Jurkat, Clone E6-1 (cell line): ENCODE results near the gene FAM9C.
"Not testable (repeated sequence)": the region's sequence is repeated elsewhere in the genome, so short reads cannot be mapped to it uniquely, and the experiment has no call there.

Source experiments
- DNase-seq: peaks from one replicate; pipeline ENCODE4 v3.0.0-alpha.2; 2011; ENCODE audit warnings: low read depth, low spot score
- H3K4me3 ChIP-seq: 2 replicates; pipeline ENCODE4 v1.5.1; 2011; ENCODE audit warnings: mild to moderate bottlenecking, low read length, control low read depth, moderate library complexity

Gene FAM9C

GRCh38 chrX:13048280-13048679 lies 3.9 kb upstream of the FAM9C start:
- no peak for DNase-seq
- no peak overlapping the region for H3K4me3 ChIP-seq

- H3K4me3 ChIP-seq: no peak overlapping the region
- DNase-seq: no peak
These were observed 3.3 kb upstream of the FAM9C start for GRCh38 chrX:13047759-13048158.

- H3K4me3 ChIP-seq: no peak overlapping the region
- no peak for DNase-seq
These were observed 1.9 kb upstream of the FAM9C start for GRCh38 chrX:13046141-13046855.

GRCh38 chrX:13043938-13044337 lies 482 bp downstream of the FAM9C start:
- H3K4me3 ChIP-seq: no peak overlapping the region
- no peak for DNase-seq

- DNase-seq: no peak
- no peak overlapping the region for H3K4me3 ChIP-seq
These were observed 1.3 kb downstream of the FAM9C start for GRCh38 chrX:13043138-13043537.

- no peak overlapping the region for H3K4me3 ChIP-seq
- DNase-seq: no peak
These were observed 7.5 kb downstream of the FAM9C start for GRCh38 chrX:13036896-13037295.

- DNase-seq: no peak
These were observed 11.2 kb downstream of the FAM9C start for GRCh38 chrX:13033193-13033592.

GRCh38 chrX:13029887-13030771 lies 14.3 kb downstream of the FAM9C start:
- DNase-seq: no peak
- H3K4me3 ChIP-seq: no peak overlapping the region

More at GRCh38 chrX:13033193-13033592, 11.2 kb downstream of the FAM9C start:
- H3K4me3 ChIP-seq: no peak overlapping the region

- no peak overlapping the region for H3K4me3 ChIP-seq
- DNase-seq: no peak
These were observed 14.9 kb downstream of the FAM9C start for GRCh38 chrX:13029637-13029886.

- H3K4me3 ChIP-seq: no peak overlapping the region
- DNase-seq: no peak
These were observed 15.4 kb downstream of the FAM9C start for GRCh38 chrX:13028871-13029636.

- no peak overlapping the region for H3K4me3 ChIP-seq
- DNase-seq: peak; percentile 43
These were observed 17.4 kb downstream of the FAM9C start for GRCh38 chrX:13026877-13027652.

- no peak overlapping the region for H3K4me3 ChIP-seq
- DNase-seq: no peak
These were observed 19.4 kb downstream of the FAM9C start for GRCh38 chrX:13024986-13025385.

- H3K4me3 ChIP-seq: no peak overlapping the region
- DNase-seq: no peak
These were observed 20.4 kb downstream of the FAM9C start for GRCh38 chrX:13023979-13024378.

- DNase-seq: no peak
- no peak overlapping the region for H3K4me3 ChIP-seq
These were observed 20.9 kb downstream of the FAM9C start for GRCh38 chrX:13023567-13023966.

- no peak for DNase-seq
- H3K4me3 ChIP-seq: no peak overlapping the region
These were observed 21.5 kb downstream of the FAM9C start for GRCh38 chrX:13022926-13023325.

- H3K4me3 ChIP-seq, DNase-seq: not testable (repeated sequence)
These were observed 27.7 kb downstream of the FAM9C start for GRCh38 chrX:13016731-13017130.

GRCh38 chrX:13015536-13016236 lies 28.7 kb downstream of the FAM9C start:
- no peak overlapping the region for H3K4me3 ChIP-seq
- DNase-seq: no peak
